Measurements from ENCODE around the gene CYB5R2.

The CYB5R2 gene

GRCh38 chr11:7687386-7687785, 14.1 kb upstream of the CYB5R2 start:
- no peak overlapping the region for H3K9ac ChIP-seq (ENCODE audit: low read length)
- H3K4me1 ChIP-seq (ENCODE audit: control insufficient read depth, insufficient read depth, low read length): no peaks in the 10 kb centered on the region
- no peaks in the 10 kb centered on the region for H3K36me3 ChIP-seq (ENCODE audit: control insufficient read depth, insufficient read depth, low read length, severe bottlenecking)
- no peak overlapping the region for H3K4me3 ChIP-seq (ENCODE audit: low read length)
- no peaks in the 10 kb centered on the region for H3K9me3 ChIP-seq (ENCODE audit: control insufficient read depth, low read length)
- no peak for DNase-seq (ENCODE audit: low read depth)
- H3K27me3 ChIP-seq (replicated peaks; ENCODE audit: control insufficient read depth, insufficient read depth, low read length): peaks cover 11% of the 10 kb centered on the region

- Histone ChIP-seq H3K4me3 (ENCODE audit: low read length) (no peak overlapping the region), H3K9ac (ENCODE audit: low read length) (no peak overlapping the region), H3K4me1 (ENCODE audit: control insufficient read depth, insufficient read depth, low read length) (no peaks in the 10 kb centered on the region), H3K27me3 (replicated peaks; ENCODE audit: control insufficient read depth, insufficient read depth, low read length) (peaks cover 5% of the 10 kb centered on the region), H3K36me3 (ENCODE audit: control insufficient read depth, insufficient read depth, low read length, severe bottlenecking) (no peaks in the 10 kb centered on the region), H3K9me3 (ENCODE audit: control insufficient read depth, low read length) (no peaks in the 10 kb centered on the region)
- no peak for DNase-seq (ENCODE audit: low read depth)
Measured at GRCh38 chr11:7686761-7687160, 13.5 kb upstream of the CYB5R2 start.

GRCh38 chr11:7683571-7683970, 10.3 kb upstream of the CYB5R2 start:
- Histone ChIP-seq H3K4me3 (ENCODE audit: low read length) (no peak overlapping the region), H3K36me3 (ENCODE audit: control insufficient read depth, insufficient read depth, low read length, severe bottlenecking) (no peaks in the 10 kb centered on the region)

GRCh38 chr11:7677796-7678201, 4.5 kb upstream of the CYB5R2 start:
- no peak overlapping the region for H3K4me3 ChIP-seq (ENCODE audit: low read length)
- H3K9ac ChIP-seq (ENCODE audit: low read length): no peak overlapping the region
- no peaks in the 10 kb centered on the region for H3K36me3 ChIP-seq (ENCODE audit: control insufficient read depth, insufficient read depth, low read length, severe bottlenecking)
- H3K27me3 ChIP-seq (replicated peaks; ENCODE audit: control insufficient read depth, insufficient read depth, low read length): peaks cover 7% of the 10 kb centered on the region
- H3K4me1 ChIP-seq (ENCODE audit: control insufficient read depth, insufficient read depth, low read length): peaks cover 7% of the 10 kb centered on the region
- no peak for DNase-seq (ENCODE audit: low read depth)
- H3K9me3 ChIP-seq (ENCODE audit: control insufficient read depth, low read length): no peaks in the 10 kb centered on the region

More at GRCh38 chr11:7683571-7683970, 10.3 kb upstream of the CYB5R2 start:
- Histone ChIP-seq H3K9me3 (ENCODE audit: control insufficient read depth, low read length) (no peaks in the 10 kb centered on the region), H3K9ac (ENCODE audit: low read length) (no peak overlapping the region), H3K27me3 (replicated peaks; ENCODE audit: control insufficient read depth, insufficient read depth, low read length) (peaks cover 7% of the 10 kb centered on the region), H3K4me1 (ENCODE audit: control insufficient read depth, insufficient read depth, low read length) (no peaks in the 10 kb centered on the region)
- no peak for DNase-seq (ENCODE audit: low read depth)

- Histone ChIP-seq H3K27me3 (replicated peaks; ENCODE audit: control insufficient read depth, insufficient read depth, low read length) (peaks cover 7% of the 10 kb centered on the region), H3K36me3 (ENCODE audit: control insufficient read depth, insufficient read depth, low read length, severe bottlenecking) (no peaks in the 10 kb centered on the region), H3K4me1 (ENCODE audit: control insufficient read depth, insufficient read depth, low read length) (peaks cover 9% of the 10 kb centered on the region), H3K9me3 (ENCODE audit: control insufficient read depth, low read length) (no peaks in the 10 kb centered on the region), H3K9ac (ENCODE audit: low read length) (no peak overlapping the region), H3K4me3 (ENCODE audit: low read length) (no peak overlapping the region)
- DNase-seq (ENCODE audit: low read depth): peak; percentile 73
Measured at GRCh38 chr11:7677071-7677470, 3.8 kb upstream of the CYB5R2 start.

- Histone ChIP-seq H3K27me3 (replicated peaks; ENCODE audit: control insufficient read depth, insufficient read depth, low read length) (no peaks in the 10 kb centered on the region), H3K4me3 (ENCODE audit: low read length) (no peak overlapping the region), H3K9ac (ENCODE audit: low read length) (no peak overlapping the region), H3K36me3 (ENCODE audit: control insufficient read depth, insufficient read depth, low read length, severe bottlenecking) (no peaks in the 10 kb centered on the region), H3K9me3 (ENCODE audit: control insufficient read depth, low read length) (no peaks in the 10 kb centered on the region), H3K4me1 (ENCODE audit: control insufficient read depth, insufficient read depth, low read length) (peaks cover 9% of the 10 kb centered on the region)
- DNase-seq (ENCODE audit: low read depth): no peak
Measured at GRCh38 chr11:7675631-7676030, 2.3 kb upstream of the CYB5R2 start.

- Histone ChIP-seq H3K27me3 (replicated peaks; ENCODE audit: control insufficient read depth, insufficient read depth, low read length) (no peaks in the 10 kb centered on the region), H3K9ac (ENCODE audit: low read length) (peak overlapping the region; percentile 84), H3K9me3 (ENCODE audit: control insufficient read depth, low read length) (no peaks in the 10 kb centered on the region), H3K4me1 (ENCODE audit: control insufficient read depth, insufficient read depth, low read length) (peaks cover 9% of the 10 kb centered on the region), H3K36me3 (ENCODE audit: control insufficient read depth, insufficient read depth, low read length, severe bottlenecking) (no peaks in the 10 kb centered on the region), H3K4me3 (ENCODE audit: low read length) (peak overlapping the region; percentile 76)
- no peak for DNase-seq (ENCODE audit: low read depth)
Measured at GRCh38 chr11:7673724-7674434, 579 bp upstream of the CYB5R2 start.

GRCh38 chr11:7672276-7672959, 882 bp downstream of the CYB5R2 start:
- Histone ChIP-seq H3K36me3 (ENCODE audit: control insufficient read depth, insufficient read depth, low read length, severe bottlenecking) (peaks cover 6% of the 10 kb centered on the region), H3K27me3 (replicated peaks; ENCODE audit: control insufficient read depth, insufficient read depth, low read length) (no peaks in the 10 kb centered on the region), H3K4me3 (ENCODE audit: low read length) (peak overlapping the region; percentile 76), H3K9me3 (ENCODE audit: control insufficient read depth, low read length) (no peaks in the 10 kb centered on the region), H3K4me1 (ENCODE audit: control insufficient read depth, insufficient read depth, low read length) (peaks cover 7% of the 10 kb centered on the region), H3K9ac (ENCODE audit: low read length) (peak overlapping the region; percentile 84)
- no peak for DNase-seq (ENCODE audit: low read depth)

- Histone ChIP-seq H3K9ac (ENCODE audit: low read length) (no peak overlapping the region), H3K27me3 (replicated peaks; ENCODE audit: control insufficient read depth, insufficient read depth, low read length) (no peaks in the 10 kb centered on the region), H3K36me3 (ENCODE audit: control insufficient read depth, insufficient read depth, low read length, severe bottlenecking) (peaks cover 6% of the 10 kb centered on the region), H3K9me3 (ENCODE audit: control insufficient read depth, low read length) (no peaks in the 10 kb centered on the region), H3K4me3 (ENCODE audit: low read length) (no peak overlapping the region), H3K4me1 (ENCODE audit: control insufficient read depth, insufficient read depth, low read length) (peaks cover 7% of the 10 kb centered on the region)
- no peak for DNase-seq (ENCODE audit: low read depth)
Measured at GRCh38 chr11:7671347-7672215, 1.7 kb downstream of the CYB5R2 start.

GRCh38 chr11:7670641-7671040, 2.7 kb downstream of the CYB5R2 start:
- no peaks in the 10 kb centered on the region for H3K27me3 ChIP-seq (replicated peaks; ENCODE audit: control insufficient read depth, insufficient read depth, low read length)
- no peak overlapping the region for H3K9ac ChIP-seq (ENCODE audit: low read length)
- H3K9me3 ChIP-seq (ENCODE audit: control insufficient read depth, low read length): no peaks in the 10 kb centered on the region
- DNase-seq (ENCODE audit: low read depth): no peak
- no peak overlapping the region for H3K4me3 ChIP-seq (ENCODE audit: low read length)
- peaks cover 7% of the 10 kb centered on the region for H3K4me1 ChIP-seq (ENCODE audit: control insufficient read depth, insufficient read depth, low read length)
- H3K36me3 ChIP-seq (ENCODE audit: control insufficient read depth, insufficient read depth, low read length, severe bottlenecking): peaks cover 6% of the 10 kb centered on the region

- Histone ChIP-seq H3K36me3 (ENCODE audit: control insufficient read depth, insufficient read depth, low read length, severe bottlenecking) (peaks cover 6% of the 10 kb centered on the region), H3K27me3 (replicated peaks; ENCODE audit: control insufficient read depth, insufficient read depth, low read length) (no peaks in the 10 kb centered on the region), H3K9me3 (ENCODE audit: control insufficient read depth, low read length) (no peaks in the 10 kb centered on the region), H3K9ac (ENCODE audit: low read length) (no peak overlapping the region), H3K4me1 (ENCODE audit: control insufficient read depth, insufficient read depth, low read length) (peaks cover 7% of the 10 kb centered on the region), H3K4me3 (ENCODE audit: low read length) (no peak overlapping the region)
- no peak for DNase-seq (ENCODE audit: low read depth)
Measured at GRCh38 chr11:7668911-7669310, 4.4 kb downstream of the CYB5R2 start.

All from adipocyte (in vitro differentiated cells).